ENCODE measurements around the gene DLX3.

The DLX3 gene

DNA sequence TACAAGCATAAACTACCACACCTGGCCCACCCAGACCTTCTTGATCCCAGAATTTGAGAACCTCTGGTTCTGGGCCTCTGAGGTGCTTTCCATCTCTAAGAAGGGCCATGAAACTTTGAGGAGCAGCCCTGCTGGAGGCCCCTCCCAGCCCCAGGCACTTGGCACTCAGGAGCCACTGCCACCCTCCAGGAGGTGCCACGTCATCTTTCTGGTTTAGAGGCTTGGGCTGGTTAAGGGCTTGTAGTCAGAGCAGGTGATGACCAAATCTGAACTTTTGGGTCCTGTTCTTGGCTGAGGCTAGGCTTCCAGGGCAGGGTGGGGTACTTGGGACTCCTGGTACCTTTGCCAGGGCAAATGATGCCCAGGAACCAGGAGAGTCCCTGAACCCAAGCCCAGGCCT lies 39.9 kb downstream of the DLX3 start:
- no peak for DNase-seq

DNA sequence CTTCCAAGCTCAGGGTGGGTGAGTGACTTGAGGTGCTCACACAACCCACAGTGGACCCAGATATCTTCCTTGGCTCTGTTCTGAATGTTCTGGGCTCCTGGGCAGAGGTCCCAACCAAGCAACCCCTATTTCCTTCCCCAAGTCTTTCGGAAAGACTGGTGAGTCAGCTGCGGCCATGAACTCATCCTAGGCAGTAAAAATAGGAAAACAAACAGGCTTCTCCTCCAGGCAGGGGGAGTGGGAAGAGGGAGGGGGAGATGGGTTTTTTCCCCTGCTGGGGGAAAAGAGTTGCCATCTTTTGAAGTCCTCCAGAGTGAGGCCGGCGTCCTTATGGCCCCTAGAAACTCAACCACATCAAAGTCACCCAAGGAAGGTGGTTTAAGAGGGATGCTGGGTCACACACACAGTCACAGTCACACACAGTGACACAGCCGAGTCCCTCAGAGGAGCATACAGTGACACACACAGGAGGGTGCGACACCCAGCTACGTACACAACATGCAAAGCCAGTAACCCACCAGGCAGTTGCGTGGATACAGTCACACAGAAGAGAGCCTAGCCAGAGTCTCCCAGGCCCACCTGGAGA lies 42.0 kb downstream of the DLX3 start:
- DNase-seq: no peak

DNA sequence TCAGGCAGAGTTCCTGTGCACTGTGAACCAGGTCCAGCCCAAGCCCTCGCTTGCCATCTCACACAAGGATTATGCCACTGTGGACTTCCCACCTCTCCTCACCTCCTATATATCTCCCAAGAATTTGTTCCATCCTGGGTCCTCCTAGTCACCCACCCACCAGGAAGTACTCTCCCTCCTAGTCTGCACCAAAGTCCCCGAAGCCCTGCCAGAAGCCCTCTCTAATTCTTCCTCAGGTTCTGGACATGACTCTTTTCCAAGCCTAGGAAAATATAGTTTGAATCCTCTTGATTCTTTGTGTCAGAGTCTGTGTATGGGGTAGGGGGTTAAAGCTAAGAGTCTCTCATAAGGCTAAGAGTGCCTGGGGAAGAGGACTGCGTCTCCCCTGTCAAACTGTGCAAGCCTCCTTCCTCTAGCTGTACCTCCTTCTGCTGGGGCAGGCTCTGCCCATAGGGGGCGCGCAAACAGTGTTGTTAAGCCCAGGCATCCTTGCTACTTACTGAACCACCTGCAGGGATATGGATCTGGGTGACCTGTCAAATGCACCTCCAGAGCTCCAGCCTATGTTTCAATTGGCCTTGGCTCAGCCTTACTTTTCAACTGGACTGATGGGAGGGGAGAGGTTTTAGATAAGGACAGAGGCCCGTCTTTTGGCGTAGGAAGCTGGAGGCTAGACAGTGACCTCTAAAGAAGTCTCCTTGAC lies 42.7 kb downstream of the DLX3 start:
- peak; percentile 74 to 83 for DNase-seq

DNA sequence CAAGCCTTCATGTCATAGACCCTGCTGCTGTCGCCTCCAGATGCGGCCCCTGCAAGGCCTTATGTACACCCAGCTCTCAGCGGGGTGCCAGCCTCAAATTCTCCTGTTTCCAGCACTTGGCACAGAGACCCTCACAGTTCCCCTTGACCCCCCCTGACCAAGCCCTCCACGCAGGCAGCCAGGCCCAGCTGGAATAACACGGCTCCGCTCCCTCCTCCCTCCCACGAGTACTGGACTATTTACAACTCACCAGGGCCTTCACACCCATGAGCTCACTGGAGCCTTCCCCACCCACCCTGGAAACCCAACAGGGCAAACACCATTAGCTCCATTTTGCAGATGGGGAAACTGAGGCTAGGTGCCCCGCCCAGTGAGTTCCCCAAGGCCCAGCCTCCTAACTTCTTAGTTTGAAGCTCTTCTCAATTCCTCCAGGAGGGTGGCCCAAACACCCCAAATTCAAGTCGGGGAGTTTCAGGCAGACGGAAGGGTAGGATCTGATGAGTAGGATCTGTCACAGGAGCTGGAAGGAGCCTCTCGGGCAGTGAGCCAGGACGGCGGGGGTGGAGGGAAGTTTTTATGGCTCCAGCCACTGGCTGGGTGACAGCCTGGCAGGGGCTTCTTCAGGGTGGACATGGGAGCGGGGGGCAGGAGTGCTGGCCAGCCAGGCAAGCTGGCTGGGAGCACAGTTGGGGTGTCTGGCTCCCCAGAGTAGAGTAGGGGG lies 43.5 kb downstream of the DLX3 start:
- DNase-seq: no peak

DNA sequence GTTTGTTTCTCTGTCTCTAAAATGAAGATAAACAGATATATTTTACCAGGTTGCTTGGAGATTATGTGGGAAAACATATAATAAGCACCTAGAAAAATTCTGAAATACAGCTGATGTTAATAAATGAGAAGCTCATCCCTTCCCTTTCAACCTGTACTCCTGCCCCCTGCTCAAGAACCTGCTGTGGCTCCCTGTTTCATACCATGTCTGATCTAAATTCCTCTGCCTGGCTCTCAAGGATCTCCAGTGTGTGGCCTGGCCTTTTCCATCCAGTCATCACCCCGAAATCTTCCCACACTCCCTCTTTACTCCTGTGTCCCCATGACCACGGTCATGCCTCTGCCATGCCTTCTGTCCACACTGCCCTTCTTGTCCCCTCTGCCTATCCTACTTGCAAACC lies 45.4 kb downstream of the DLX3 start:
- DNase-seq: no peak

DNA sequence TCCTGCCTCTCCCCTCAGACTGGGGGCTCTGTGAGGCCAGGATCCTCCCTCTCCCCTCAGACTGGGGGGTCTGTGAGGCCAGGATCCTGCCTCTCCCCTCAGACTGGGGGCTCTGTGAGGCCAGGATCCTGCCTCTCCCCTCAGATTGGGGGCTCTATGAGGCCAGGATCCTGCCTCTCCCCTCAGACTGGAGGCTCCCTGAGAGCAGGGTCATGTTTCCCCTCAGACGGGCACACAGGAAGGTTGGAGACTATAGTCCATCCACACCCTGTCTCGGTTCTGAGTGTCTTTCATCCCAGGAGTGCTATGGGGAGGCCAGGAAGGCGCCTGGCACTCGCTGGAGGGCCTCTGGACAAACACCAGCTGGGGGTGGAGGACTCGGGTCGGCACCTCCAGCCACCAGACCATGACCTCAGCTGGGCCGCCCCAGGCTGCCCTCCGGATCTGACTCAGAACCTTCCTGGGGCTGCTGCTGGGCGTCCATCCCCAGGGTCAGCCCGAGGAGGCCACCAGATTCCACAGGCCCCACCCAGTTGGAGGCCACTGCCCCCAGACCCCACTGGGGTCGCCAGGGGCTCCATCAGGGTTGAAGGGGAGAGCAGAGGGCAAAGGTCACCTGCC lies 48.0 kb downstream of the DLX3 start:
- no peak for DNase-seq

DNA sequence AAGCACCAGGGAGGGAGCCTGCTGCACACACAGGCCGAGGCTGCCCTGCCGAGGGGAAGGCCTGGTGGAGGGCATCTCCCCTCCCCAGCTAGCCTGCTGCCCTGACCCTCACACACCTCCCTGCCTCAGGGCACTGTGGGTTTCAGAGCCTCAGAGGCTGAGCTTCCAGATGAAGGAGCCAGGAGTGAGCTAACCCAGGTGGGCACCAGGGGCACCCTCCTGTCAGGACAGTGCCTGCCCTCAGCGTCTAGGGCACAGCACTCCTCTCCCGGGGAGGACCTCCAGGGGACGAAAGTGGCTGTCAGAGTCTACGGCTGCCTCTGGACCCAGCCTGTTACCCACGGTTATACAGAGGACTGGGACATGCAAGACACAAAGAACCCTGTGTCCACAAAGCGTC lies 48.8 kb downstream of the DLX3 start:
- no peak for DNase-seq

DNA sequence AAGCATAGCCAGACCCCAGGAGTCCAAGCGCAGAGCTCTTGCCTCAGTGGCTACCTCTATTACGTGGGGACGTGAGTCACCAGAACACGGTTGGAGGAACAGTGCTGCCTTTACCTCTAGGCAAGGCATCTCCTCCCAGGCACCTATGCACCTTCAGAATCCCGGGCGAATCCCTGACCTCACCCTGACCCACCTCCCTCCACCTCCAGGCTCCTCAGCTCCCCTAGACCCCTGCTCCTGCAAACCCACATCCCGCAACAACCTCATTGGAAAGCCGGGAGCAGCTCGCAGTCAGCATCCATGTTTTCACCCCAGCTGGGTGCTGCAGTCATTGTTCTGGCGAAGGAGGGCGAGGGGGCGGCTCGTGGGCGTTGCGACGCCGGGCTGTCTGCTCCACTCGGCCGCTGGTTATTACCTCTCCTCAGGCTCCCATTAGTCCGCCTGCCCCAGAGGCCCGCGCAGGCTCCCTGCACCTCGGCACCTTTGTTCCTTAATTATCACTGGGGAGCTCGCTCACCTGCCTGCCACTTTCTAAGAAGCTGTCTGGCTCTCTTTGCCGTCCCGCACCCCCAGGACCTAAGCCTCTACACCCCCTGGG lies 50.7 kb downstream of the DLX3 start:
- DNase-seq: no peak

DNA sequence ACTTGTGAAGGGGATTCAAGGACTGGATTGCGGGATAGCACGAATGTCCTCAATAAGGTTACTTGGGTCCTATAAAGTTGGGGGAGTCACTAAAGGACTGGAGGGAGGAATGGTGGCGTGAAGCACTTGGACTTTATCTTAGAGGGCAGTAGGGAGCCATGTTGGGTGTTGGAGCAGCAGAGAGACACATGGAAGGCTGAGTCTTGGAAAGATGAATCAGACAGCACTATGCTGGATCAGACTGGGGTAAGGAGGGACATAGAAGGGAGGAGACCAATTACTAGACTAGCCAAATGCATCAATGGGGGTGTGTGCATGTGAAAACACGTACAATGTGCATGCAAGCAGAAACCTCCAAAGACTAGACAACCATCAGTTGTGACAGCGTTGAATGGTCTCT lies 52.1 kb downstream of the DLX3 start:
- DNase-seq: no peak

DNA sequence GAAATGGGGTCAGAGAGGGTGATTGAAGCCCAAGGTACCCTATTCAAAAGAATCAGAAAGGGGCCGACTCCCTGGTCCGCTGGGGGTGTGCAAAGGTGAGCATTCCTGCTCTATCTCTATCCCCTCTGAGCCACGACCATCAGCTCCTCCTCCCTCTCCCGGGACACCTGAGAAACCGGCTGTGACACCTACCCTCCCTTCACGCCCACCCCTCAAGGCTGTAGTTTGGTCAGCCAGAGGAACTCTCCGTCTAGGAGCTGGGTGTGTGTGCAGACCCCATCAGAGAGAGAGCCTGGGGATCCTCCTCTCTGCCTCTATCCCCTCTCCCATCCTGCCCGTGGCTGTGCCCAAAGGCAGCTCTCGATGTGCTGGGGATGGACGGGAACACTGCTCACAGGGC lies 53.6 kb downstream of the DLX3 start:
- DNase-seq: no peak

Measured in CD4-positive, alpha-beta T cell treated with Interferon alpha-2 for 1 hour (primary cell).